HG03571 (cell line): ENCODE data around the gene PROSER2.

Experiments used
- ATAC-seq: cut with Tn5 transposase; IDR thresholded peaks from one replicate; pipeline ENCODE4 v1.9.1; 2021; ENCODE audit not compliant: unreplicated experiment

The PROSER2 gene

DNA sequence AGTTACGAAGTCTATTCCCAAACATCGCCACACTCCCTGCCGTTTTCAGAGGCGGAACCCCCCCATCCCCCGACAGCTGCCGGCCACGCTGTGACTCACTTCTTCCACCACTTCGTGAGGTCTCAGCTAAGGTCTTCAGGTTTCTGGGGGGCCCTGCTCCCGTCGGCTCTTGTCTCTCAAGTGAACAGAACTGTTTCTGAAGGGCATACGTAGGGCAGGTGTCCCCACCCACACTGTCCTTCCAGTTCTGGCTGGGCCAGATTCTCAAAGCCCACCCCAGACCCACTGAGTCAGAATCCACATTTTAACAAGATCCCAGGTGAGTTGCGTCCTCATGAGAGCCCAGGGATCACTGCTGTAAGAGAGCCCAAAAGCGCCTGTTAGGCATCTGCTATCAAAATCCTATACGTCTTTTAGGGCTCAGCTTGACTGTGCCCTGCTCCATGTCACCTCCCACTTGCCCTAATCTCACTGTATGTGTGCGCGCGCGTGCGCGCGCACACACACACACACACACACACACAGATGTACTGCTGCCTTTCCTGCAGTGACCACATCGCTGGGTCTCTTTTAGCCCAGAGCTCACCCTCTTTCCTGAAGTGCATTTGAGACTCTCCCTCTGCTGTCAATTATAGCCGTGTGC lies 78.8 kb downstream of the PROSER2 start:
- ATAC-seq: no peak

DNA sequence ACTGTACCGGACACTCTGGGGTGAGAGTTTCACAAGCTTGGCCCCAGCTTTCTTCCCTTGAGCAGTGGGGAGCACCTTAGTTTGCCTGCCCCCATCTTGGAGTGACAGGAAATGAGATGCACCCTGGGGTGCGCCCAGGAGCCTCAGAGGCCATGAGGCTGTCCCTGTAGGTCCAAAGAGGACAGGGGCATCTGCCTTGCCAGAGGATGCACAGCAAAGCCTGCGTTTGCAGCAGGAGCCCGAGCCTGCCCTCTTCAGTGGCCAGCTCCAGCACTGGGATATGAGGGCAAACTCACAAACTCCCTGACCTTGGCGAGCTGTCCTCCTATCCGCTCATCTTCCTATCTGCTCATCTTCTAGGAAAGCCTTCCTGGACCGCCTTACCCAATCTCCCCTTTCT lies 79.5 kb downstream of the PROSER2 start:
- ATAC-seq: no peak

DNA sequence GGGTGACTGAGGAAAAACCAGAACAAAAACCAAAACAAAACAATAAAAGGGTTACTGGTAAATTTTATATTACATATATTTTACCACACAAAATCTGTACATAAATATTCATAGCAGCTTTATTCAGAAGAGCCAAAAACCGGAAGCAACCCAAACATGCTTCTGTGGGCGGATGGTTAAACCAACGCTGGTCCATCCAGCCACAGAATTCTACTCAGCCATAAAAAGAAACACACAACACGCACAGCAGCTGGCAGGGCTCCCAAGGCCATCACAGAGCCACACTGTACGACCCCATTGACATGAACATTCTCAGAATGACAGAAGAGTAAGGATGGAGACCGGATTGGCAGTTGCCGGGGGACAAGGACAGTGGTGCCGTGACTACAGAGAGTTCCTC lies 83.6 kb downstream of the PROSER2 start:
- ATAC-seq: no peak

GRCh38 chr10:11907914-11908313 lies 84.8 kb downstream of the PROSER2 start:
- ATAC-seq: no peak

- no peak for ATAC-seq
Measured at GRCh38 chr10:11908536-11908935, 85.4 kb downstream of the PROSER2 start.

DNA sequence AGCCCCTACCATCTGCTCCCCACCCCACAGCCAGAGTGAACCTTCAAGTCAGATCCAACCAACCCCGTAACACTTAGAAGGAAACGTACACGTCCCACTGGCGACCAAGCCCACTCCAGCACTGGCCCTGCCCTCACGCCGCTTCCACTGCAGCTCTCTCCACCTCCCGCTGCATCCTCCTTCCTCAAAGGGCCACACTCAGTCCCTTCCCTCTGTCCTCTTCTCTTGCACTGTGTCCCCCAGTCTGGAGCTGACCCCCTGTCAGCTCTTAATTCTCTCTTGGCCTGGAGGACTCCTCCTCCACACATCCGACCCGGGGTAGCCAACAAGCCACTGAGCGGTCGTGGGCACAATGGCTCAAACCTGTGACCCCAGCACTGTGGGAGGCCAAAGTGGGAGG lies 85.8 kb downstream of the PROSER2 start:
- ATAC-seq: no peak

DNA sequence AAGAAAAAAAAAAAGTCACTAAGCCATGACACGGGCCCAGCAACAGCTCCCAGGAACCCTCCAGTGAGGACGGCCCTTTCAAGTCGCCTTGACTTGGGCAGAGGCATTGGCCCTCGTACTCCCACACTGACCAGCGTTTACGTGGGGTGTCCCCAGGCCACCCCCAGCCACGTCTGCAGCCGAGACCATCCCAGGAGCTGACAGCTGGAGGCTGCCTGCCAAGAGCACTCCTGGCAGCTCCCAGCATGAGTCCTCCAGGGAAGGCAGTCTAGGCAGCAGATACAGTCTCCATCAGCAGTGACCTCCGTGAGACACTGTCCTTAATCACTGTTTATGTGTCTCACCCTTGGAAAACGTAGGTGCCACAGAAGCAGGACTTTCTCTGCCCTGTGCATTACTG lies 86.5 kb downstream of the PROSER2 start:
- no peak for ATAC-seq

DNA sequence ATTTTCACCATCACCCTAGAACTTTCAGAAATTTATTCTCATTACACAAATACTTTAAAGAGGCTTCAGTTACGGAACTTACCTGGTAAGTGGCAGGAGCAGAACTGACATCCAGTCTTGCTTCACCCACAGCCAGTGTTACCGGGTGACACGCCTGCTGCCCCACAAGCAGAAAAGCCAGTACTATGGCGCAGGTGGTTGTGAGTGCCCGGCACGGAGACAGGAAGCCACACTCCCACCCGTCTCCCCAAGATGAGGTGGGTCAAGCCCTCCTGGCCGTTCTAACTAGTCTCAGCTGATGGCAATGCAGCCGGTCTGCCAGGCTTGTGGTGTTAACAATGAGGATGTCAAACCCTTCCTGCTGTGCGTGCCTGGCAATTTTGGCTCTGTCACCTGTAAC lies 86.9 kb downstream of the PROSER2 start:
- no peak for ATAC-seq

GRCh38 chr10:11913079-11913641 lies 90.0 kb downstream of the PROSER2 start:
- no peak for ATAC-seq

DNA sequence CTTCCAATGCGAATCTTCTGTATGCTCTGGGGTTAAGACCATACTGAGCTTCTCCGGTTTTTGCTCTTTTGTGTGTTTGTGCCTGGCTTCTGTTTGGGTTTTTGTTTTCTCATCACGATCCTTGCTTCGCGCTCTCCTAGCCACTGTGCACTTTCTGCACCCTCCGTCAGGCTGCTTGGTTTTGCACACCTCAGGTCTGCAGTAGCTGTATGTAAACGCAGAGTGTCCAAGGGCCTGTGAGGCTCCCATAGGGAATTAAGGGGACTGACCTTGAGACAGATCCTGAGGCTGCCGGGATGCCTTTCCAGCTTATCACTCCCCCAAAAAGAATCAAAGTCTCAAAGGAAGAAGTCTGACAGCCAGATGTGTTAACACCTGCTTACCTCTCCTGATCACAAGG lies 95.2 kb downstream of the PROSER2 start:
- no peak for ATAC-seq

- ATAC-seq: no peak
Measured at GRCh38 chr10:11919271-11919670, 96.1 kb downstream of the PROSER2 start.
